ENCODE measurements around the gene KCNMA1. TPM values are rescaled to one million over a fixed set of nuclear protein-coding genes. Genes with fewer than 3 reads are reported as not detected.

Gene KCNMA1
- total and polyA plus RNA-seq, 5 experiments from 2014 or later, result not detected

- DNase-seq (no peak), ATAC-seq (no peak)
- no peak overlapping the region for H3K4me3 Mint-ChIP-seq
- H3K27me3 Mint-ChIP-seq, result peaks cover 0 to 2% (median 0%) of the 10 kb centered on the region in 5 donors
- POLR2A ChIA-PET, result no interaction called here
- H3K36me3 Mint-ChIP-seq, result no peaks in the 10 kb centered on the region
- no peaks in the 10 kb centered on the region for H3K9me3 Mint-ChIP-seq
- peaks cover 0 to 2% (median 0%) of the 10 kb centered on the region in 4 donors for H3K4me1 Mint-ChIP-seq
- H3K27ac Mint-ChIP-seq, result no peak overlapping the region
These were observed 392.9 kb downstream of the KCNMA1 start for GRCh38 chr10:77244746-77245145.

- H3K27me3 Mint-ChIP-seq, result peaks cover 0 to 2% (median 0%) of the 10 kb centered on the region in 5 donors
- peaks cover 0 to 2% (median 0%) of the 10 kb centered on the region in 4 donors for H3K4me1 Mint-ChIP-seq
- no peak for DNase-seq
- H3K36me3 Mint-ChIP-seq, result no peaks in the 10 kb centered on the region
- no peak overlapping the region for H3K4me3 Mint-ChIP-seq
- POLR2A ChIA-PET, result no interaction called here
- no peak overlapping the region for H3K27ac Mint-ChIP-seq
- no peaks in the 10 kb centered on the region for H3K9me3 Mint-ChIP-seq
- ATAC-seq, result no peak
These were observed 393.3 kb downstream of the KCNMA1 start for GRCh38 chr10:77244286-77244685.

GRCh38 chr10:77241350-77241725, 396.3 kb downstream of the KCNMA1 start:
- POLR2A ChIA-PET, result no interaction called here
- Mint-ChIP-seq H3K27ac (no peak overlapping the region), H3K27me3 (peaks cover 0 to 3% (median 0%) of the 10 kb centered on the region in 5 donors), H3K4me1 (peaks cover 0 to 2% (median 0%) of the 10 kb centered on the region in 4 donors), H3K9me3 (no peaks in the 10 kb centered on the region), H3K4me3 (no peak overlapping the region), H3K36me3 (no peaks in the 10 kb centered on the region)
- no peak for ATAC-seq
- no peak for DNase-seq

- Mint-ChIP-seq H3K27ac (no peak overlapping the region), H3K27me3 (peaks cover 0 to 3% (median 0%) of the 10 kb centered on the region in 5 donors)
These were observed 396.8 kb downstream of the KCNMA1 start for GRCh38 chr10:77240706-77241349.

GRCh38 chr10:77240041-77240652, 397.5 kb downstream of the KCNMA1 start:
- no peak for DNase-seq
- POLR2A ChIA-PET, result no interaction called here
- H3K4me1 Mint-ChIP-seq, result peaks cover 0 to 2% (median 0%) of the 10 kb centered on the region in 4 donors
- no peak overlapping the region for H3K4me3 Mint-ChIP-seq
- no peaks in the 10 kb centered on the region for H3K36me3 Mint-ChIP-seq
- H3K27ac Mint-ChIP-seq, result no peak overlapping the region
- no peaks in the 10 kb centered on the region for H3K9me3 Mint-ChIP-seq
- no peak for ATAC-seq
- H3K27me3 Mint-ChIP-seq, result peaks cover 0 to 3% (median 0%) of the 10 kb centered on the region in 5 donors

More at GRCh38 chr10:77240706-77241349, 396.8 kb downstream of the KCNMA1 start:
- Mint-ChIP-seq H3K4me1 (peaks cover 0 to 2% (median 0%) of the 10 kb centered on the region in 4 donors), H3K4me3 (no peak overlapping the region), H3K36me3 (no peaks in the 10 kb centered on the region), H3K9me3 (no peaks in the 10 kb centered on the region)
- POLR2A ChIA-PET, result no interaction called here
- ATAC-seq (no peak), DNase-seq (no peak)

- Mint-ChIP-seq H3K4me3 (no peak overlapping the region), H3K27me3 (peaks cover 0 to 3% (median 0%) of the 10 kb centered on the region in 5 donors), H3K27ac (no peak overlapping the region), H3K9me3 (no peaks in the 10 kb centered on the region), H3K36me3 (no peaks in the 10 kb centered on the region), H3K4me1 (no peaks in the 10 kb centered on the region)
- ATAC-seq (no peak), DNase-seq (no peak)
- POLR2A ChIA-PET, result no interaction called here
These were observed 400.5 kb downstream of the KCNMA1 start for GRCh38 chr10:77237120-77237519.

GRCh38 chr10:77236700-77237099, 400.9 kb downstream of the KCNMA1 start:
- Mint-ChIP-seq H3K27me3 (peaks cover 0 to 3% (median 0%) of the 10 kb centered on the region in 5 donors), H3K4me1 (no peaks in the 10 kb centered on the region), H3K27ac (no peak overlapping the region), H3K9me3 (no peaks in the 10 kb centered on the region), H3K4me3 (no peak overlapping the region), H3K36me3 (no peaks in the 10 kb centered on the region)
- no peak for ATAC-seq
- DNase-seq, result no peak
- POLR2A ChIA-PET, result no interaction called here

- no peaks in the 10 kb centered on the region for H3K4me1 Mint-ChIP-seq
- DNase-seq, result no peak
- no peak for ATAC-seq
- H3K27ac Mint-ChIP-seq, result no peak overlapping the region
- H3K27me3 Mint-ChIP-seq, result peaks cover 0 to 3% (median 0%) of the 10 kb centered on the region in 5 donors
- H3K9me3 Mint-ChIP-seq, result no peaks in the 10 kb centered on the region
- POLR2A ChIA-PET, result no interaction called here
- H3K36me3 Mint-ChIP-seq, result no peaks in the 10 kb centered on the region
- no peak overlapping the region for H3K4me3 Mint-ChIP-seq
These were observed 401.6 kb downstream of the KCNMA1 start for GRCh38 chr10:77236029-77236428.

- POLR2A ChIA-PET, result no interaction called here
- no peaks in the 10 kb centered on the region for H3K4me1 Mint-ChIP-seq
- no peak for DNase-seq
- no peak for ATAC-seq
- no peak overlapping the region for H3K4me3 Mint-ChIP-seq
- H3K9me3 Mint-ChIP-seq, result no peaks in the 10 kb centered on the region
- no peaks in the 10 kb centered on the region for H3K36me3 Mint-ChIP-seq
- peaks cover 0 to 3% (median 0%) of the 10 kb centered on the region in 5 donors for H3K27me3 Mint-ChIP-seq
- H3K27ac Mint-ChIP-seq, result no peak overlapping the region
These were observed 403.0 kb downstream of the KCNMA1 start for GRCh38 chr10:77234599-77234998.

GRCh38 chr10:77233466-77233865, 404.1 kb downstream of the KCNMA1 start:
- POLR2A ChIA-PET, result no interaction called here
- no peaks in the 10 kb centered on the region for H3K4me1 Mint-ChIP-seq
- ATAC-seq, result no peak
- no peaks in the 10 kb centered on the region for H3K27me3 Mint-ChIP-seq
- H3K27ac Mint-ChIP-seq, result no peak overlapping the region
- H3K4me3 Mint-ChIP-seq, result no peak overlapping the region
- H3K9me3 Mint-ChIP-seq, result no peaks in the 10 kb centered on the region
- DNase-seq, result no peak
- H3K36me3 Mint-ChIP-seq, result no peaks in the 10 kb centered on the region

- H3K9me3 Mint-ChIP-seq, result no peaks in the 10 kb centered on the region
- no peaks in the 10 kb centered on the region for H3K27me3 Mint-ChIP-seq
- H3K36me3 Mint-ChIP-seq, result no peaks in the 10 kb centered on the region
- ATAC-seq (no peak), DNase-seq (no peak)
- no peak overlapping the region for H3K4me3 Mint-ChIP-seq
- no peak overlapping the region for H3K27ac Mint-ChIP-seq
- POLR2A ChIA-PET, result no interaction called here
- H3K4me1 Mint-ChIP-seq, result no peaks in the 10 kb centered on the region
These were observed 405.6 kb downstream of the KCNMA1 start for GRCh38 chr10:77231884-77232610.

- Mint-ChIP-seq H3K4me3 (no peak overlapping the region), H3K27ac (no peak overlapping the region), H3K4me1 (no peaks in the 10 kb centered on the region), H3K27me3 (no peaks in the 10 kb centered on the region), H3K36me3 (no peaks in the 10 kb centered on the region), H3K9me3 (no peaks in the 10 kb centered on the region)
- ATAC-seq (no peak), DNase-seq (no peak)
- POLR2A ChIA-PET, result no interaction called here
These were observed 406.2 kb downstream of the KCNMA1 start for GRCh38 chr10:77231375-77231774.

GRCh38 chr10:77230194-77230593, 407.4 kb downstream of the KCNMA1 start:
- no peak for DNase-seq
- Mint-ChIP-seq H3K9me3 (no peaks in the 10 kb centered on the region), H3K27me3 (no peaks in the 10 kb centered on the region), H3K4me3 (no peak overlapping the region), H3K36me3 (no peaks in the 10 kb centered on the region), H3K27ac (no peak overlapping the region), H3K4me1 (peaks cover 0 to 6% (median 3%) of the 10 kb centered on the region in 4 donors)
- no peak for ATAC-seq
- POLR2A ChIA-PET, result no interaction called here

Data from naive thymus-derived CD8-positive, alpha-beta T cell (primary cell).